ENCODE measurements around the gene CARM1.
"Not testable (repeated sequence)": the region's sequence is repeated elsewhere in the genome, so short reads cannot be mapped to it uniquely, and the experiment has no call there.

CARM1 gene

GRCh38 chr19:10870955-10871603, at the start of gene CARM1:
Gene CARM1 (plus strand): TSS chr19:10871553. CDS start chr19:10871703, 150 bp downstream.
- peak; percentile 98 to 99 for DNase-seq

- DNase-seq, result no peak
Measured at GRCh38 chr19:10823690-10824089, 47.7 kb upstream of the CARM1 start.

DNA sequence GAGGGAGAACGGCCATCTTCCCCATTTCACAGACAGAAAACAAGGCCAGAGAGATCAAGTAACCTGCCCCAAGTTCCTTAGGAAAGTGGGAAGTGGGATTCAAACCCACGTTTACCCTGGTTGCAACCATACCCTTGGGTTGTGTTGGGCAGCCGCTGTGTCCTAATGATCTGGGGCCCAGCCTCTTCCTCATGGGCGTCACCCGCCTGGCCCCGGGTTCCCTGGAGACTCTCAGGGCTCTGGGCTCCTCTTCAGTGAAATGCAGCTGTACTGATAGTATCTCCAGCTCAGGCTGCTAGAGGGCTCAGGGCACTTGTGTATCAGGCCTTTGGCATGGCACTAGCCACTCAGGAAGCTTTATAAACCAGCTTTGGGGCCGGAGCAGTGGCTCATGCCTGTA, 45.1 kb upstream of the CARM1 start:
- DNase-seq, result no peak

- DNase-seq, result no peak
Measured at GRCh38 chr19:10826846-10827245, 44.5 kb upstream of the CARM1 start.

GRCh38 chr19:10828981-10829821, 42.2 kb upstream of the CARM1 start:
- no peak for DNase-seq

DNA sequence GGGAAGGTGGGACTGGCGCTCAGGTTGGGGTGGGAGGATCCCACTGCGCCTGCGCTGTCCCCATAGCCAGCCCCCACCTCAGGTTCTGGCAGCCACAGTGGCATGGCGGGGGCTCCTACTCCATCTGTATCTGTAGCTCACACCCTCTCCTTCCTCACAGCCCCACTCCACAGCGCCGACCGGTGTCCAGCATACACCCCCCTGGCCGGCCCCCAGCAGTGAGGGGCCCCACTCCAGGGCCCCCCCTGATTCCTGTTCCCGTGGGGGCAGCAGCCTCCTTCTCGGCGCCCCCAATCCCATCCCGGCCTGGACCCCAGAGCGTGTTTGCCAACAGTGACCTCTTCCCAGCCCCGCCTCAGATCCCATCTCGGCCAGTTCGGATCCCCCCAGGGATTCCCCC, 41.4 kb upstream of the CARM1 start:
- no peak for DNase-seq

DNA sequence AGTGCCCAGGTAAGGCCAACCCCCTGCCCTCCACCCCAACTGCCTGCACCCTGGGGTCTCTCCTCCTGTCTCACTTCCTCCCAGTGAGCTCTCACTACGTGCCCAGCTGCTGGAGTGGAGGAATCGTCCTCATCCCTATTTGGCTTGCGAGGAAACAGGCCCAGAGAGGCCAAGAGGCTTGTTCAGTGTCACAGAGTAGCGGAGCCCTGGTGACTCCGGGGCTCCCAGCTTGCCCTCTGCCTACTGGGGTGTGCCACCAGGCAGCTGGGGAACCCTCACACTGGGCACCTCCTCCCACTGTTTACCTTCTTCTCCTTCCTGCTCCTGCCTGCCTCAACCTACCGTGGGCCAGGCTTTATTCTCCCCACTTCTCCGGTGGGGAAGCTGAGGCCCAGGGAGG, 41.0 kb upstream of the CARM1 start:
- DNase-seq, result no peak

DNA sequence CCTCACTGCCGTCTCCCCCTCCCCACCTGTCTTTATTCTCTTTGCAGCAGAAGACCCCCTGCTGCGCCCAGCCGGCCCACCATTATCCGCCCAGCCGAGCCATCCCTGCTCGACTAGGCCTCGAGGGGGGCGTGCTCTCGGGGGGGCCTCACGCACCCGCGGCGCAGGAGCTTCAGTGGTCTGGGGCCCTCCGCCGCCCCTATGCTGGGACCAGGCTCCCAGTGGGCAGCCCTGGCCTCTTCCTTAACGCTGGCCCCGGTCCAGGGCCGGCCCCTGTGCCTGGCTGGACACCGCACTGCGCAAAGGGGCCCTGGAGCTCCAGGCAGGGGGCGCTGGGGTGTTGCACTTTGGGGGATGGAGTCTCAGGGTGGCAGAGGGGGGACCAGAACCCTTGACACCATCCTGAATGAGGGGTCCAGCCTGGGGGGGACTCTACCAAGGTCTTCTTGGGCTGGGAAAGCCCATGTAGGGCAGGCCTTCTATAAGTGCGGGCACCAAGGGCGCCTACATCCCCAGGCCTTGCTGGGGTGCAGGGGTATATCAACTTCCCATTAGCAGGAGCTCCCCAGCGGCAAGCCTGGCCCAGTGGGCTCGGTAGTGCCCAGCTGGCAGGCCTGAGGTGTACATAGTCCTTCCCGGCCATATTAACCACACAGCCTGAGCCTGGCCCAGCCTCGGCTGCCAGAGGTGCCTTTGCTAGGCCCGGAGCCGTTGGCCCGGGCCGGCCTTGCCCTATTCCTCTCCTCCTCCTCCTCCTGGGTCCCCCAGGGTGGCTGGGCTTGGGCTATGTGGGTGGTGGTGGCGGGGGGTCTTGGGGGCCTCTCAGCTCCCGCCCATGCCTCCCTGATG, 40.2 kb upstream of the CARM1 start:
- no peak for DNase-seq

DNA sequence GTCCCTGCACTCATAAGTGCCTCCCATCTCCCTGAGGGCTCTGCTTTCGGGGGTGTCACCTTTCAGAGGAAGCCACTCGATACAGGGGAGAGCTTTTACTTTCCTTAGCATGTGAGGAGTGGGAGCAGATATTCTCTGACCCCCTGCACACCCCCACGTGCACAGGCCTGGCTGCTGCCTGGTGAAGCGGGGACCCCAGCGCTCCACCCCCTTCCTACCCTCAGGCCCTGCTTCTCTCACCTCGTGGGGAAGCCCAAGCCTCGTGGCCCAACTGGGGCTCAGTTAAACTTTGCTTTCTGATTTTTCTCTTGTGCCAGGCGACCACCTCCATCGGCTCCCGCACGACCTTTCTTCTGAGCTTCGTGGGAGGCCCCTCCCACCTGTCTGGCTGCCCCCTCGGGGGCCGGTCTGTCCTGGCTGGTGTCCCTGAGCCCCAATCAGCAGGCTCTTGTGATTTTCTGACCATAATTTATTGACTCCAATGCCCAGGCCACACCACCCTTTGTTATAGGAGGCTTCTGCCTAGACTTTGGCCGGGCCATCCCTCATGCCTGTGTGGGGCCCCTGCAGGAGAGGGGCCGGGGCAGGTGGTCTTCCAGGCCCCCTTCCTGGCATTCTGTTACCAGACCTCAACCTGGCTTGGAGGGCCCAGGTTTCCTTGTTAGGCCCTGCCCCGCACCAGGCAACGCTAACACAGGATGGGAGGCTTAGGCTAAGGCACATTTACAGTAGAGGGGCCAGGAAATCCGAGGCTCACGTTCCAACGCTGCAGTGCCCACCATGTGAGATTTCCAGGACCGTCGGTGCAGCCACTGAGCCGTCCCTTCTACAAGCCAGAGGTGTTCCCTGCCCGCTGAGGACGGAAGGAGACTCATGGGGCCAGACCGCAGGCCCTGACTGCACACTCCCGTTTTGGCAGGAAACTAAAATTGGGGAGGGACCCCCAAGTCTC, 39.1 kb upstream of the CARM1 start:
- DNase-seq, result no peak

GRCh38 chr19:10832939-10833296, 38.4 kb upstream of the CARM1 start:
- no peak for DNase-seq

- no peak for DNase-seq
Measured at GRCh38 chr19:10835089-10835753, 36.1 kb upstream of the CARM1 start.

DNA sequence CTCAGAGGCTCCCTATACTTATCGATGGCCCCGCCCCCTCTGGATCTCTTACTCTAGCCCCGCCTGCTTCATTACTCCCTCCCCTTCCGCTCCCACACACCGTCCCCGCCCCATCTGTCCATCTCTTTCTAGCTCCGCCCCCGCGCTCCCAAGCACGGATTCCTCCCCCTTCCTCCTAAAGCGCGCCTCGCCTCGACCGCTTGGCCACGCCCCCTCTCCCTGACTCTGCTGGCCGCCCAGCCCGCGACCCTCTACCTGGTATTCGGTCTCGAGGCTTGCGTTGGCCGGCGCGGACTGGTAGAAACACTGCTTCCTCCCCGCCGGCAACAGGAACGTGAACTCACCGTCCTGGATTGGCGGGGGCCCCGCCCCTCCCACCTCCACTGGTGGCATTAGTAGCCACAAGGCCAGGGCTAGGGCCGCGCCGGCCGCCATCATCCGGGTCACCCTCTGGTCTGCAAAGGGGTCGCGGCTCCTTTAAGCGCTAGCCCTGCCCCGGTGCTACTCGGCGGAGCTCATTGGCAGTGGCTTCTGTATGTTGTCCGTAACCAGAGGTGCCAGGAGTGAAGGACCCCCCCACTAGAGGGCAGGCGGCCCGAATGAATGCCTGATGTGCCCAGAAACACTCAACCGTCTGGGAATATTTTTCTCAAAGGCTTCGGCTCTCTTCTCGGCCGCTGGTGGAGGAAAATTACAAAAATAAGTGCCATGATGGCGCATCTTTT, 35.4 kb upstream of the CARM1 start, which contains the start of gene TMED1:
Gene TMED1, minus strand, starts transcription at position 459 of the 725 bp plus-strand sequence. Its CDS starts 21 bp downstream, at position 438.
- peak; percentile 96 to 98 for DNase-seq

- peak; percentile 88 to 90 for DNase-seq
Measured at GRCh38 chr19:10836479-10837330, 34.6 kb upstream of the CARM1 start.

GRCh38 chr19:10837649-10838048, 33.7 kb upstream of the CARM1 start:
- not testable (repeated sequence) for DNase-seq

DNA sequence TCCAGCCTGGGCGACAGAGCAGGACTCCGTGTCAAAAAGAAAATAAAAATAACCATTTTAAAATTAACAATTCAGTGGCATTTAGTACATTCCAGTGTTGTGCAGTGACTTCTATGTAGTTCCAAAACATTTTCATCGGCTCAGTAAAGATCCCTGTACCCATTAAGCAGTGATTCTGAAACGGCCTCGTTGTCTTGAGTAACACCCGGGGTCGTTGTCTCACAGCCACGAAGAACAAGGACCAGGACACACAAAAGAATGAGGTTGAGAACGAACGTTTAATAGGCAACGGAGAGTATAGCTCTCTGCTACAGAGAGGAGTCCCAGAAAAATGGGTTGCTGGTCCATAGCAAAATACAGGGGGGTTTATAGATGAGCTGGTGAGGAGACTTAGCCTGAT, 33.0 kb upstream of the CARM1 start:
- DNase-seq, result no peak

- DNase-seq, result no peak
Measured at GRCh38 chr19:10839114-10840050, 32.0 kb upstream of the CARM1 start.

DNA sequence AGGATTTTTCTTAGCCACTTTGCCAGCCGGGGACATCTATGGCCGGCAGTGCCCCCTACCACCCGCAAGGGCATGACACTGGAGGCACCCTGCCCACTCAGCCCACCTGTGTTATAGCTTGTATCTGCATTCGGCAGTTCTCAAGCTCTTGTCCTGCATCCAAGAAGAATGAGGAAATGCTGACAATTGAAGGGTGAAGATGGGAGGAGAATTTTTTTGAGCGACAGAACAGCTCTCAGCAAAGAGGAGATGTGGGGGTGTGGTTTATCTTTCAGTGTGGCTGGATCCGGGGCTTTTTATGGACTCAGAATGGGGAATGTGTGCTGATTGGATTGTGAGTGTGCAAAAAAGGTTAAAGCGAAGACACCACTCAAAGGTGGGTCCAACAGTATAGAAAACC, 28.6 kb upstream of the CARM1 start:
- DNase-seq, result no peak

DNA sequence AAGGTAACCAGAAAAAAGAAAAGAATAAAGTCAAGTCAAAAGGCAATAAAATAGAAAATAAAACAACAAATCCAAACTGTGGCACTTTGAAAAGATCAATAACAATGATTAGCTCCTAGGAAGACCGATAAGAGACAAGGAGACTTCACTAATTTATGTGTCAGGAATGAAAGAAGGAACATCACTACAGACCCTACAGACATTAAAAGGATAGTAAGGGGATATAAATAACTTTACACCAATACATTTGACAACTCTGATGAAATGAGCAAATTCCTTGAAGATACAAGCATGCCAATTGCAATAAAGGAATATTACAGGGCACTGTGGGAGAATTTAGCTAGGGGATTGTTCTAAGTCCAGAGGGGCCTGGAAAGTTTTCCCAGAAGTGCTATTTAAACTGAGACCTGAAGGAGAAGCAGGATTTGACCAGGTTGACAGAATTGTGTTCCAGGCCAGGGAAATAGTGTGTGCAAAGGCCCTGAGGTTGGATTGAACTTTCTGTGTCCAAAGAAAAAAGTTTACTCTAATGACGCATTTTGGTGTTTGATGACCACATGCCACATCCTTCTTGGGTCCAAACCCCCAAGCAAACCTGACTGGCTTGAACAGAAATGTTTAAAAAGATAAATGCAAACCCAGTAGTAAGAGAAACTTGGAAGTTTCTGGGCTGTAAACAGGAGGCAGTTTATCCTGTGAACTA, 24.7 kb upstream of the CARM1 start:
- DNase-seq, result no peak

All from CD4-positive, alpha-beta T cell treated with Interleukin-1 beta for 1 hour (primary cell).